NCI-H1417 (cell line): ENCODE results near the gene LYST.
A peak's percentile ranks its signal among the peaks of the same experiment; 100 is the strongest.
"Not testable (repeated sequence)": the region's sequence is repeated elsewhere in the genome, so short reads cannot be mapped to it uniquely, and the experiment has no call there.

ENCODE experiments used
- DNase-seq, 3 experiments: peaks; one replicate each; lab custom pipeline; 2025; lab: John Stamatoyannopoulos, UW

LYST gene

GRCh38 chr1:235657269-235657668 is 209.4 kb downstream of the LYST start:
- peak in 1 of 3 experiments; percentile 24 for DNase-seq

- DNase-seq, result no peak
Measured at GRCh38 chr1:235652364-235652763, 214.3 kb downstream of the LYST start.

- no peak for DNase-seq
Measured at GRCh38 chr1:235651170-235651806, 215.4 kb downstream of the LYST start.

GRCh38 chr1:235650341-235651169 is 216.2 kb downstream of the LYST start:
- peak in 2 of 3 experiments; percentile 86 to 92 for DNase-seq

- peak; percentile 33 to 96 (median 89) for DNase-seq
Measured at GRCh38 chr1:235649368-235650163, 217.1 kb downstream of the LYST start, which contains the start of gene GNG4. GNG4 (minus strand) TSS chr1:235649784; CDS start chr1:235583838, 65,946 bp downstream.

- peak; percentile 29 to 85 (median 82) for DNase-seq
Measured at GRCh38 chr1:235648954-235649367, 217.7 kb downstream of the LYST start.

GRCh38 chr1:235648407-235648907 is 218.2 kb downstream of the LYST start:
- peak; percentile 46 to 85 (median 78) for DNase-seq

GRCh38 chr1:235647537-235647936 is 219.2 kb downstream of the LYST start:
- not testable (repeated sequence) for DNase-seq

- peak in 1 of 3 experiments; percentile 7 for DNase-seq
Measured at GRCh38 chr1:235646463-235646862, 220.2 kb downstream of the LYST start.

- no peak for DNase-seq
Measured at GRCh38 chr1:235644693-235645305, 221.9 kb downstream of the LYST start.

GRCh38 chr1:235643837-235644692 is 222.6 kb downstream of the LYST start:
- no peak for DNase-seq

- peak in 2 of 3 experiments; percentile 42 to 43 for DNase-seq
Measured at GRCh38 chr1:235642943-235643371, 223.7 kb downstream of the LYST start.

GRCh38 chr1:235642011-235642942 is 224.4 kb downstream of the LYST start:
- peak in 2 of 3 experiments; percentile 72 to 80 for DNase-seq

GRCh38 chr1:235640580-235640979 is 226.1 kb downstream of the LYST start:
- DNase-seq, result no peak

GRCh38 chr1:235639226-235640205 is 227.2 kb downstream of the LYST start:
- no peak for DNase-seq

GRCh38 chr1:235638612-235639011 is 228.1 kb downstream of the LYST start:
- DNase-seq, result not testable (repeated sequence)

GRCh38 chr1:235637756-235638534 is 228.8 kb downstream of the LYST start:
- no peak for DNase-seq
